Trophoblast cell (in vitro differentiated cells and primary cell): ENCODE data around the gene SERPINA4.

Source experiments
- DNase-seq, 2 donors: peaks; one replicate each; pipeline ENCODE4 v3.0.0-alpha.2; 2016
- H2AFZ ChIP-seq: 2 replicates; pipeline ENCODE4 v1.6.1; 2013; ENCODE audit warnings: low read length, moderate library complexity, mild to moderate bottlenecking; ENCODE audit not compliant: insufficient read depth, poor library complexity
- H2AK5ac ChIP-seq: 2 replicates; pipeline ENCODE4 v1.6.1; 2013; ENCODE audit warnings: mild to moderate bottlenecking, low read length
- H2BK120ac ChIP-seq: 2 replicates; pipeline ENCODE4 v1.6.1; 2013; ENCODE audit warnings: low read length, mild to moderate bottlenecking, moderate library complexity; ENCODE audit not compliant: insufficient read depth, poor library complexity
- H2BK12ac ChIP-seq: 2 replicates; pipeline ENCODE4 v1.6.1; 2013; ENCODE audit warnings: mild to moderate bottlenecking, low read length, moderate library complexity
- H2BK5ac ChIP-seq: 2 replicates; pipeline ENCODE4 v1.6.1; 2013; ENCODE audit warnings: low read length, low read depth, moderate library complexity, mild to moderate bottlenecking; ENCODE audit not compliant: poor library complexity
- H3K14ac ChIP-seq: 2 replicates; pipeline ENCODE4 v1.6.1; 2013; ENCODE audit warnings: mild to moderate bottlenecking, low read length
- H3K18ac ChIP-seq: 2 replicates; pipeline ENCODE4 v1.6.1; 2013; ENCODE audit warnings: mild to moderate bottlenecking, low read length
- H3K23ac ChIP-seq: 2 replicates; pipeline ENCODE4 v1.6.1; 2013; ENCODE audit warnings: low read length
- H3K27ac ChIP-seq: 2 replicates; pipeline ENCODE4 v1.5.1; 2013; ENCODE audit warnings: low read depth, mild to moderate bottlenecking, inconsistent platforms, low read length, moderate library complexity
- H3K27me3 ChIP-seq: 2 replicates; pipeline ENCODE4 v1.6.1; 2013; ENCODE audit warnings: inconsistent platforms, mild to moderate bottlenecking, low read length, moderate library complexity; ENCODE audit not compliant: insufficient read depth
- H3K36me3 ChIP-seq, 2 experiments: 1 replicate in 1 of 2; 2 replicates in 1 of 2; pipeline ENCODE4 v1.6.1; 2013; ENCODE audit warnings: low read length in 2 of 2, mild to moderate bottlenecking in 2 of 2, moderate library complexity in 1 of 2; ENCODE audit not compliant: insufficient read depth in 2 of 2, control insufficient read depth in 1 of 2
- H3K4ac ChIP-seq: 2 replicates; pipeline ENCODE4 v1.6.1; 2013; ENCODE audit warnings: low read depth, mild to moderate bottlenecking, low read length, moderate library complexity
- H3K4me1 ChIP-seq, 2 experiments: 1 replicate in 1 of 2; 2 replicates in 1 of 2; pipeline ENCODE4 v1.6.1; 2013; ENCODE audit warnings: low read length in 2 of 2, mild to moderate bottlenecking in 2 of 2, moderate library complexity in 1 of 2; ENCODE audit not compliant: insufficient read depth in 2 of 2, control insufficient read depth in 1 of 2
- H3K4me2 ChIP-seq: 2 replicates; pipeline ENCODE4 v1.6.1; 2013; ENCODE audit warnings: inconsistent platforms, mild to moderate bottlenecking, low read length, moderate library complexity
- H3K4me3 ChIP-seq: 2 replicates; pipeline ENCODE4 v1.5.1; 2013; ENCODE audit warnings: mild to moderate bottlenecking, low read depth, low read length, inconsistent platforms
- H3K79me1 ChIP-seq: one replicate; pipeline ENCODE4 v1.6.1; 2013; ENCODE audit warnings: low read length
- H3K79me2 ChIP-seq: 2 replicates; pipeline ENCODE4 v1.6.1; 2013; ENCODE audit warnings: low read length, mild to moderate bottlenecking; ENCODE audit not compliant: control insufficient read depth, insufficient read depth, poor library complexity
- H3K9ac ChIP-seq: 2 replicates; pipeline ENCODE4 v1.6.1; 2013; ENCODE audit warnings: mild to moderate bottlenecking, low read length
- H3K9me3 ChIP-seq: 2 replicates; pipeline ENCODE4 v1.6.1; 2013; ENCODE audit warnings: low read depth, mild to moderate bottlenecking, control low read depth, inconsistent platforms, low read length; ENCODE audit not compliant: insufficient read depth
- H4K12ac ChIP-seq: 2 replicates; pipeline ENCODE4 v1.6.1; 2013; ENCODE audit warnings: low read depth, mild to moderate bottlenecking, low read length, moderate library complexity
- H4K8ac ChIP-seq: 2 replicates; pipeline ENCODE4 v1.6.1; 2013; ENCODE audit warnings: low read depth, mild to moderate bottlenecking, low read length, moderate library complexity
- H4K91ac ChIP-seq: one replicate; pipeline ENCODE4 v1.6.1; 2013; ENCODE audit warnings: low read depth, mild to moderate bottlenecking, low read length, moderate library complexity
- WGBS: extraction: QIAGEN DNeasy Blood & Tissue Kit; methylation state at CpG from one replicate; pipeline ENCODE4 v1.1.7; 2013; ENCODE audit warnings: missing lambda C conversion rate; ENCODE audit not compliant: insufficient read length, insufficient coverage; ENCODE audit errors: extremely low coverage; 5-methylcytosine and 5-hydroxymethylcytosine counted together

SERPINA4 gene

GRCh38 chr14:94617988-94618822 lies 57.0 kb downstream of the SERPINA4 start:
- Histone ChIP-seq H3K79me1 (no peaks in the 10 kb centered on the region), H3K4ac (no peak overlapping the region), H3K4me1 (no peaks in the 10 kb centered on the region), H3K27me3 (no peaks in the 10 kb centered on the region), H2BK120ac (no peak overlapping the region), H4K12ac (no peak overlapping the region), H3K27ac (no peak overlapping the region), H3K18ac (no peak overlapping the region), H3K14ac (no peak overlapping the region), H3K23ac (no peak overlapping the region), H3K4me3 (no peak overlapping the region), H2BK12ac (no peak overlapping the region), H3K9me3 (peaks cover 18% of the 10 kb centered on the region), H3K9ac (no peak overlapping the region), H2AK5ac (no peak overlapping the region), H2AFZ (no peak overlapping the region), H3K36me3 (no peaks in the 10 kb centered on the region), H3K4me2 (no peak overlapping the region), H2BK5ac (no peak overlapping the region), H3K79me2 (no peaks in the 10 kb centered on the region), H4K8ac (no peak overlapping the region), H4K91ac (no peak overlapping the region)
- WGBS = no CpG with 5 or more reads among the region's 3 CpGs
- DNase-seq = no peak

- no peak overlapping the region for H4K8ac ChIP-seq
- no peak overlapping the region for H3K4me2 ChIP-seq
- no peaks in the 10 kb centered on the region for H3K79me1 ChIP-seq
- peaks cover 18% of the 10 kb centered on the region for H3K9me3 ChIP-seq
- H3K18ac ChIP-seq = no peak overlapping the region
- no peak overlapping the region for H3K23ac ChIP-seq
- no peak overlapping the region for H2BK120ac ChIP-seq
- H4K12ac ChIP-seq = no peak overlapping the region
- H4K91ac ChIP-seq = no peak overlapping the region
- no peaks in the 10 kb centered on the region for H3K36me3 ChIP-seq
- WGBS = no CpG with 5 or more reads among the region's 6 CpGs
- no peaks in the 10 kb centered on the region for H3K79me2 ChIP-seq
- no peaks in the 10 kb centered on the region for H3K4me1 ChIP-seq
- H2AFZ ChIP-seq = no peak overlapping the region
- H3K4ac ChIP-seq = no peak overlapping the region
- no peak overlapping the region for H3K27ac ChIP-seq
- H2BK12ac ChIP-seq = no peak overlapping the region
- no peak for DNase-seq
- H3K4me3 ChIP-seq = no peak overlapping the region
- H3K27me3 ChIP-seq = no peaks in the 10 kb centered on the region
- no peak overlapping the region for H2AK5ac ChIP-seq
- H3K9ac ChIP-seq = no peak overlapping the region
- H3K14ac ChIP-seq = no peak overlapping the region
- no peak overlapping the region for H2BK5ac ChIP-seq
These were observed 58.1 kb downstream of the SERPINA4 start for GRCh38 chr14:94619297-94619696.
